ENCODE measurements around the gene PHIP.
"Not testable (repeated sequence)": the region's sequence is repeated elsewhere in the genome, so short reads cannot be mapped to it uniquely, and the experiment has no call there.

Gene PHIP

GRCh38 chr6:79005497-79005896, 72.6 kb downstream of the PHIP start:
- no peak for DNase-seq

GRCh38 chr6:79005024-79005423, 73.0 kb downstream of the PHIP start:
- DNase-seq = no peak

GRCh38 chr6:79004239-79004638, 73.8 kb downstream of the PHIP start:
- no peak for DNase-seq

- DNase-seq = no peak
Measured at GRCh38 chr6:79001415-79001814, 76.6 kb downstream of the PHIP start.

GRCh38 chr6:78999737-79000136, 78.3 kb downstream of the PHIP start:
- DNase-seq = no peak

- DNase-seq = no peak
Measured at GRCh38 chr6:78995946-78996345, 82.1 kb downstream of the PHIP start.

- no peak for DNase-seq
Measured at GRCh38 chr6:78995346-78995745, 82.7 kb downstream of the PHIP start.

- no peak for DNase-seq
Measured at GRCh38 chr6:78993955-78994354, 84.1 kb downstream of the PHIP start.

- DNase-seq = no peak
Measured at GRCh38 chr6:78989191-78989590, 88.9 kb downstream of the PHIP start.

- DNase-seq = no peak
Measured at GRCh38 chr6:78986161-78986560, 91.9 kb downstream of the PHIP start.

GRCh38 chr6:78984225-78984950, 93.7 kb downstream of the PHIP start:
- DNase-seq = no peak

GRCh38 chr6:78967191-78967590, 110.9 kb downstream of the PHIP start:
- DNase-seq = no peak

GRCh38 chr6:78966542-78966941, 111.5 kb downstream of the PHIP start:
- DNase-seq = no peak

GRCh38 chr6:78962448-78962847, 115.6 kb downstream of the PHIP start:
- DNase-seq = no peak

GRCh38 chr6:78954740-78955139, 123.3 kb downstream of the PHIP start:
- no peak for DNase-seq

- DNase-seq = no peak
Measured at GRCh38 chr6:78953798-78954197, 124.3 kb downstream of the PHIP start.

GRCh38 chr6:78952362-78952761, 125.7 kb downstream of the PHIP start:
- DNase-seq = no peak

- DNase-seq = no peak
Measured at GRCh38 chr6:78948785-78949184, 129.3 kb downstream of the PHIP start.

- DNase-seq = no peak
Measured at GRCh38 chr6:78947962-78948361, 130.1 kb downstream of the PHIP start.

- no peak for DNase-seq
Measured at GRCh38 chr6:78947529-78947928, 130.5 kb downstream of the PHIP start.

GRCh38 chr6:78942446-78942845, 135.6 kb downstream of the PHIP start:
- no peak for DNase-seq

GRCh38 chr6:78936515-78936914, 141.5 kb downstream of the PHIP start:
- no peak for DNase-seq

GRCh38 chr6:78935553-78935952, 142.5 kb downstream of the PHIP start:
- no peak for DNase-seq

- no peak for DNase-seq
Measured at GRCh38 chr6:78925317-78925716, 152.7 kb downstream of the PHIP start.

GRCh38 chr6:78921168-78921567, 156.9 kb downstream of the PHIP start:
- DNase-seq = not testable (repeated sequence)

Data from effector CD8-positive, alpha-beta T cell (primary cell).